HepG2 (cell line): Measurements from ENCODE around the gene EEF1A1. TPM values are rescaled to one million over a fixed set of nuclear protein-coding genes. Genes with fewer than 3 reads are reported as not detected.

Source experiments
- FOXC1 ChIP-seq: sonication (generic); formaldehyde crosslinking; IDR thresholded peaks from 2 replicates; pipeline ENCODE4 v1.8.0; 2022; ENCODE audit warnings: mild to moderate bottlenecking, missing genetic modification reagents, borderline replicate concordance
- MBD4 ChIP-seq: IDR thresholded peaks from 2 replicates; pipeline ENCODE4 v1.6.1; 2012; ENCODE audit warnings: low read length, inconsistent platforms, borderline replicate concordance
- PLSCR1 ChIP-seq: sonication (generic); formaldehyde crosslinking; IDR thresholded peaks from 2 replicates; pipeline ENCODE4 v1.5.0; 2020; ENCODE audit warnings: missing genetic modification reagents, mild to moderate bottlenecking, borderline replicate concordance
- RNF2 ChIP-seq: fragments of 450-650 bp; conservative IDR thresholded peaks from 2 replicates; pipeline ENCODE4 v1.6.1; 2016; ENCODE audit warnings: low read depth
- SOX6 ChIP-seq, 2 experiments: fragments of 450-650 bp in 1 of 2; sonication (generic) in 1 of 2; formaldehyde crosslinking in 1 of 2; IDR thresholded peaks; 2 replicates each; pipeline versions ENCODE4 v1.4.0 to v1.6.1; 2017 to 2020; ENCODE audit warnings: antibody characterized with exemption in 1 of 2, mild to moderate bottlenecking in 1 of 2, missing genetic modification reagents in 1 of 2
- TBL1XR1 ChIP-seq: fragments of 150-350 bp; IDR thresholded peaks from 2 replicates; pipeline ENCODE4 v1.6.1; 2014; ENCODE audit warnings: borderline replicate concordance, low read length; ENCODE audit not compliant: partially characterized antibody
- U2AF2 ChIP-seq: fragments of 200-400 bp; formaldehyde crosslinking; IDR thresholded peaks from 2 replicates; pipeline ENCODE4 v1.6.1; 2017; ENCODE audit warnings: low read depth, mild to moderate bottlenecking, low read length
- ZBTB7A ChIP-seq: sonication (generic); formaldehyde crosslinking; IDR thresholded peaks from 2 replicates; pipeline ENCODE4 v1.8.0; 2022; ENCODE audit warnings: mild to moderate bottlenecking, missing genetic modification reagents
- ZFP37 ChIP-seq: sonication (generic); formaldehyde crosslinking; IDR thresholded peaks from 2 replicates; pipeline ENCODE4 v1.4.0; 2020; ENCODE audit warnings: missing genetic modification reagents, borderline replicate concordance
- ZKSCAN1 ChIP-seq: fragments of 150-350 bp; IDR thresholded peaks from 2 replicates; pipeline ENCODE4 v1.6.1; 2014; ENCODE audit warnings: low read length
- ZNF18 ChIP-seq: sonication (generic); formaldehyde crosslinking; IDR thresholded peaks from 2 replicates; pipeline ENCODE4 v1.8.0; 2022; ENCODE audit warnings: mild to moderate bottlenecking, missing genetic modification reagents; ENCODE audit not compliant: insufficient replicate concordance
- ZNF230 ChIP-seq: sonication (generic); formaldehyde crosslinking; IDR thresholded peaks from 2 replicates; pipeline ENCODE4 v1.4.0; 2020; ENCODE audit warnings: mild to moderate bottlenecking, missing genetic modification reagents
- ZNF558 ChIP-seq: sonication (generic); formaldehyde crosslinking; IDR thresholded peaks from 2 replicates; pipeline ENCODE4 v1.9.0; 2022; ENCODE audit warnings: mild to moderate bottlenecking, missing genetic modification reagents, borderline replicate concordance
- ZNF703 ChIP-seq: sonication (generic); formaldehyde crosslinking; IDR thresholded peaks from 2 replicates; pipeline ENCODE4 v1.5.1; 2020; ENCODE audit warnings: missing genetic modification reagents, mild to moderate bottlenecking, moderate library complexity, borderline replicate concordance
- ZNF720 ChIP-seq: sonication (generic); formaldehyde crosslinking; IDR thresholded peaks from 2 replicates; pipeline ENCODE4 v1.4.0; 2020; ENCODE audit warnings: missing genetic modification reagents
- polyA plus RNA-seq, 8 experiments: library from polyadenylated mRNA; depleted of rRNA in 3 of 8; stranded (reverse) in 7 of 8; unstranded in 1 of 8; fragments of >200 nt; fragmentation: Illumina TruSeq in 4 of 8; extraction: Trizol in 4 of 8; gene quantifications; 2 replicates each; pipeline versions ENCODE4 v1.2.1 to v1.2.3, GENCODE V29; 2011 to 2016; ENCODE audit warnings: low read depth in 4 of 8, missing spikeins in 1 of 8, mixed read lengths in 1 of 8; ENCODE audit not compliant: insufficient read depth in 1 of 8
- total RNA-seq, 5 experiments: library from RNA; depleted of rRNA; stranded (reverse); fragments of >200 nt; fragmentation: Illumina TruSeq; extraction: Trizol; gene quantifications; 2 replicates each; pipeline ENCODE4 v1.2.3, GENCODE V29; 2016; ENCODE audit warnings: low read depth in 1 of 5
- TF ChIP-seq, protein P1 (sequence below): sonication (generic); formaldehyde crosslinking; IDR thresholded peaks from 2 replicates; pipeline ENCODE4 v1.8.0; 2022; ENCODE audit warnings: mild to moderate bottlenecking, missing genetic modification reagents, moderate library complexity
- TF ChIP-seq, protein P2 (sequence below): sonication (generic); formaldehyde crosslinking; IDR thresholded peaks from 2 replicates; pipeline ENCODE4 v1.8.0; 2022; ENCODE audit warnings: missing genetic modification reagents, mild to moderate bottlenecking, inconsistent platforms, borderline replicate concordance
- TF ChIP-seq, protein P3 (sequence below): sonication (generic); formaldehyde crosslinking; IDR thresholded peaks from 2 replicates; pipeline ENCODE4 v1.5.1; 2020; ENCODE audit warnings: mild to moderate bottlenecking, missing genetic modification reagents, borderline replicate concordance
- TF ChIP-seq, protein P4 (sequence below): sonication (generic); formaldehyde crosslinking; IDR thresholded peaks from 2 replicates; pipeline ENCODE4 v1.5.1; 2020; ENCODE audit warnings: missing genetic modification reagents, mild to moderate bottlenecking, borderline replicate concordance

The EEF1A1 gene
- total and polyA plus RNA-seq, 2 of the 13 experiments (the other 11 are each of a cell fraction or from before 2014, with no cell fraction given): 13,726 to 17,172 TPM

GRCh38 chr6:73523434-73524123 lies 2.7 kb upstream of the EEF1A1 start (continued):
- TF ChIP-seq, protein P1, sequence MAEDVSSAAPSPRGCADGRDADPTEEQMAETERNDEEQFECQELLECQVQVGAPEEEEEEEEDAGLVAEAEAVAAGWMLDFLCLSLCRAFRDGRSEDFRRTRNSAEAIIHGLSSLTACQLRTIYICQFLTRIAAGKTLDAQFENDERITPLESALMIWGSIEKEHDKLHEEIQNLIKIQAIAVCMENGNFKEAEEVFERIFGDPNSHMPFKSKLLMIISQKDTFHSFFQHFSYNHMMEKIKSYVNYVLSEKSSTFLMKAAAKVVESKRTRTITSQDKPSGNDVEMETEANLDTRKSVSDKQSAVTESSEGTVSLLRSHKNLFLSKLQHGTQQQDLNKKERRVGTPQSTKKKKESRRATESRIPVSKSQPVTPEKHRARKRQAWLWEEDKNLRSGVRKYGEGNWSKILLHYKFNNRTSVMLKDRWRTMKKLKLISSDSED (CRISPR knock-in tag): no peak
- TF ChIP-seq TBL1XR1 (no peak), FOXC1 (CRISPR knock-in tag) (0 out of 2 replicates have a peak, but pooled peaks have one; percentile 52), MBD4 (no peak), ZNF230 (peak; percentile 88; the same call in 1 of the 2 replicates), ZNF720 (CRISPR knock-in tag) (no peak), ZNF18 (CRISPR knock-in tag) (no peak), U2AF2 (no peak), SOX6 (IDR thresholded peaks at IDR 0.05) (no peak), SOX6 (CRISPR knock-in tag; IDR thresholded peaks at IDR 0.05) (peak; percentile 81), ZKSCAN1 (no peak), ZNF703 (CRISPR knock-in tag) (no peak), ZNF558 (CRISPR knock-in tag) (peak; percentile 85; the same call in 1 of the 2 replicates), ZBTB7A (CRISPR knock-in tag) (peak; percentile 72; the same call in 1 of the 2 replicates), ZFP37 (no peak), RNF2 (no peak), PLSCR1 (CRISPR knock-in tag) (no peak)
- TF ChIP-seq, protein P2, sequence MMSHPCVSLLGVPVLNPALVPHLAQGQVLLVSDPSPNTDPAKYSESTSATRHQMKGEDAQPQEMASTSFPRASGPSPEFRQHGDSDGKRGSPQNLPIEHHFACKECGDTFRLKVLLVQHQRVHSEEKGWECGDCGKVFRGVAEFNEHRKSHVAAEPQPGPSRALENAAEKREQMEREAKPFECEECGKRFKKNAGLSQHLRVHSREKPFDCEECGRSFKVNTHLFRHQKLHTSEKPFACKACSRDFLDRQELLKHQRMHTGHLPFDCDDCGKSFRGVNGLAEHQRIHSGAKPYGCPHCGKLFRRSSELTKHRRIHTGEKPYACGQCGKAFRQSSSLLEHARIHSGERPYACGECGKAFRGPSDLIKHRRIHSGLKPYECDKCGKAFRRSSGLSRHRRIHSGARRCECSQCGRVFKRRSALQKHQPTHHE: peak; percentile 48; the same call in 1 of the 2 replicates
- TF ChIP-seq, protein P3, sequence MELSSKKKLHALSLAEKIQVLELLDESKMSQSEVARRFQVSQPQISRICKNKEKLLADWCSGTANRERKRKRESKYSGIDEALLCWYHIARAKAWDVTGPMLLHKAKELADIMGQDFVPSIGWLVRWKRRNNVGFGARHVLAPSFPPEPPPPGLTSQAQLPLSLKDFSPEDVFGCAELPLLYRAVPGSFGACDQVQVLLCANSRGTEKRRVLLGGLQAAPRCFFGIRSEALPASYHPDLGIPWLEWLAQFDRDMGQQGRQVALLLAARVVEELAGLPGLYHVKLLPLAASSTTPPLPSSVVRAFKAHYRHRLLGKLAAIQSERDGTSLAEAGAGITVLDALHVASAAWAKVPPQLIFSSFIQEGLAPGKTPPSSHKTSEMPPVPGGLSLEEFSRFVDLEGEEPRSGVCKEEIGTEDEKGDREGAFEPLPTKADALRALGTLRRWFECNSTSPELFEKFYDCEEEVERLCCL (CRISPR knock-in tag): no peak
- TF ChIP-seq, protein P4, sequence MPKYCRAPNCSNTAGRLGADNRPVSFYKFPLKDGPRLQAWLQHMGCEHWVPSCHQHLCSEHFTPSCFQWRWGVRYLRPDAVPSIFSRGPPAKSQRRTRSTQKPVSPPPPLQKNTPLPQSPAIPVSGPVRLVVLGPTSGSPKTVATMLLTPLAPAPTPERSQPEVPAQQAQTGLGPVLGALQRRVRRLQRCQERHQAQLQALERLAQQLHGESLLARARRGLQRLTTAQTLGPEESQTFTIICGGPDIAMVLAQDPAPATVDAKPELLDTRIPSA: no peak
